ENCODE measurements around the gene ARHGAP10. TPM values are rescaled to one million over a fixed set of nuclear protein-coding genes. Genes with fewer than 3 reads are reported as not detected.

Gene ARHGAP10
- polyA plus RNA-seq, 1 experiment = 20.2 TPM

GRCh38 chr4:147969573-147970385, 237.9 kb downstream of the ARHGAP10 start:
- DNase-seq (ENCODE audit: low read depth) = no peak
- H3K36me3 ChIP-seq (ENCODE audit: control insufficient read depth, insufficient read depth, low read length) = peaks cover 2% of the 10 kb centered on the region; the same call in 1 of the 2 replicates
- no peaks in the 10 kb centered on the region for H3K27me3 ChIP-seq (ENCODE audit: control insufficient read depth, insufficient read depth, low read length)
- ChIA-PET CTCF (interaction anchor here (1.6 kb wide), 1 partner anchor 15 kb away, joined by 5 read pairs; no protein-coding TSS in a partner anchor), POLR2A (no interaction called here)
- no peak overlapping the region for H3K4me3 ChIP-seq (ENCODE audit: low read depth, low read length)
- TF ChIP-seq, protein P1, sequence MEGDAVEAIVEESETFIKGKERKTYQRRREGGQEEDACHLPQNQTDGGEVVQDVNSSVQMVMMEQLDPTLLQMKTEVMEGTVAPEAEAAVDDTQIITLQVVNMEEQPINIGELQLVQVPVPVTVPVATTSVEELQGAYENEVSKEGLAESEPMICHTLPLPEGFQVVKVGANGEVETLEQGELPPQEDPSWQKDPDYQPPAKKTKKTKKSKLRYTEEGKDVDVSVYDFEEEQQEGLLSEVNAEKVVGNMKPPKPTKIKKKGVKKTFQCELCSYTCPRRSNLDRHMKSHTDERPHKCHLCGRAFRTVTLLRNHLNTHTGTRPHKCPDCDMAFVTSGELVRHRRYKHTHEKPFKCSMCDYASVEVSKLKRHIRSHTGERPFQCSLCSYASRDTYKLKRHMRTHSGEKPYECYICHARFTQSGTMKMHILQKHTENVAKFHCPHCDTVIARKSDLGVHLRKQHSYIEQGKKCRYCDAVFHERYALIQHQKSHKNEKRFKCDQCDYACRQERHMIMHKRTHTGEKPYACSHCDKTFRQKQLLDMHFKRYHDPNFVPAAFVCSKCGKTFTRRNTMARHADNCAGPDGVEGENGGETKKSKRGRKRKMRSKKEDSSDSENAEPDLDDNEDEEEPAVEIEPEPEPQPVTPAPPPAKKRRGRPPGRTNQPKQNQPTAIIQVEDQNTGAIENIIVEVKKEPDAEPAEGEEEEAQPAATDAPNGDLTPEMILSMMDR (IDR thresholded peaks at IDR 0.05; ENCODE audit: insufficient read depth, low read depth, low read length) = no peak

DNA sequence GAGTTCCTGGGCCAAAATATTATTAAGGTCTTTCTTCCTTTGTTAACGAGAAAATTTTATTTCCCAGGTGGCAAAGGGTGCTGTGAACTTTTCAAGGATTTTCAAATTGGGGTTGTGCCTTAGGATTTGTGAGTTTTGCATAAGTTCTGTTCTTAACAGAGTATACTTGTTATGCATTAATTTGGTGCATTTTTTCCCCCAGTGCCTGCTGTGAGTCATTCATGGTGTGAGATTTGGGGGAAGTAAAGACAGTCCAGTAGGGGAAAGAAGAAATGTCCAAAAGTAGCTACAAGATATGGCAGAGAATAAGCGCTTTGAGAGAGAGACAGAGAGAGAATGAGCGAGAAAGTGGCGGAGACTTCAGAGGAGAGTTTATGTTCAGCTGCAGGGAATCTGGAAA, 239.2 kb downstream of the ARHGAP10 start:
- TF ChIP-seq, protein P1 (IDR thresholded peaks at IDR 0.05; ENCODE audit: insufficient read depth, low read depth, low read length) = no peak
- no peak for DNase-seq (ENCODE audit: low read depth)
- ChIA-PET POLR2A (no interaction called here), CTCF (no interaction called here)
- Histone ChIP-seq H3K36me3 (ENCODE audit: control insufficient read depth, insufficient read depth, low read length) (peaks cover 2% of the 10 kb centered on the region; the same call in 1 of the 2 replicates), H3K27me3 (ENCODE audit: control insufficient read depth, insufficient read depth, low read length) (no peaks in the 10 kb centered on the region), H3K4me3 (ENCODE audit: low read depth, low read length) (no peak overlapping the region)

GRCh38 chr4:147975325-147975724, 243.4 kb downstream of the ARHGAP10 start:
- TF ChIP-seq, protein P1 (IDR thresholded peaks at IDR 0.05; ENCODE audit: insufficient read depth, low read depth, low read length) = no peak
- CTCF ChIA-PET = no interaction called here
- Histone ChIP-seq H3K36me3 (ENCODE audit: control insufficient read depth, insufficient read depth, low read length) (no peaks in the 10 kb centered on the region), H3K27me3 (ENCODE audit: control insufficient read depth, insufficient read depth, low read length) (no peaks in the 10 kb centered on the region), H3K4me3 (ENCODE audit: low read depth, low read length) (no peak overlapping the region)
- POLR2A ChIA-PET = no interaction called here
- DNase-seq (ENCODE audit: low read depth) = no peak

- CTCF ChIA-PET = no interaction called here
Measured at GRCh38 chr4:147975933-147976928, 244.3 kb downstream of the ARHGAP10 start.

More at GRCh38 chr4:147975933-147976928, 244.3 kb downstream of the ARHGAP10 start:
- peak; percentile 19 for DNase-seq (ENCODE audit: low read depth)
- TF ChIP-seq, protein P1 (IDR thresholded peaks at IDR 0.05; ENCODE audit: insufficient read depth, low read depth, low read length) = no peak
- no peaks in the 10 kb centered on the region for H3K36me3 ChIP-seq (ENCODE audit: control insufficient read depth, insufficient read depth, low read length)
- no peak overlapping the region for H3K4me3 ChIP-seq (ENCODE audit: low read depth, low read length)
- H3K27me3 ChIP-seq (ENCODE audit: control insufficient read depth, insufficient read depth, low read length) = no peaks in the 10 kb centered on the region
- POLR2A ChIA-PET = interaction anchor here (0.7 kb wide), 1 partner anchor 61 kb away, joined by 14 read pairs; no protein-coding TSS in a partner anchor

Data from BJ (cell line).